Esophagus muscularis mucosa (tissue), 4 donors: Measurements from ENCODE around the gene NCBP1. TPM values are rescaled to one million over a fixed set of nuclear protein-coding genes. Genes with fewer than 3 reads are reported as not detected.

ENCODE experiments used
- DNase-seq: peaks from one replicate; pipeline ENCODE4 v3.0.0-alpha.2; 2017; ENCODE audit errors: extremely low spot score
- H3K27ac ChIP-seq, 4 donors: fragments of 200-600 bp; sonication (generic); replicated peaks in 1 of 4; 1 replicate in 3 of 4; 2 replicates in 1 of 4; pipeline ENCODE4 v1.5.1; 2016 to 2019; ENCODE audit warnings: mild to moderate bottlenecking in 1 of 4
- H3K27me3 ChIP-seq, 4 donors: fragments of 200-600 bp; sonication (generic); one replicate each; pipeline versions ENCODE4 v1.5.1 to v1.6.0; 2016 to 2019
- H3K36me3 ChIP-seq, 4 donors: fragments of 200-600 bp; sonication (generic); one replicate each; pipeline ENCODE4 v1.5.1; 2016 to 2019
- H3K4me1 ChIP-seq, 4 donors: fragments of 200-600 bp; sonication (generic); one replicate each; pipeline ENCODE4 v1.5.1; 2016 to 2019
- H3K4me3 ChIP-seq, 4 donors: fragments of 200-600 bp; sonication (generic); 1 replicate in 2 of 4; 2 replicates in 2 of 4; pipeline ENCODE4 v1.5.1; 2016 to 2019; ENCODE audit warnings: mild to moderate bottlenecking in 4 of 4, moderate library complexity in 1 of 4
- H3K9me3 ChIP-seq, 4 donors: fragments of 200-600 bp; sonication (generic); 1 replicate in 3 of 4; 2 replicates in 1 of 4; pipeline ENCODE4 v1.5.1; 2016 to 2019
- EP300 ChIP-seq: sonication (generic); formaldehyde crosslinking; IDR thresholded peaks from one replicate; pipeline ENCODE4 v1.6.1; 2017; ENCODE audit warnings: antibody characterized with exemption
- POLR2A ChIP-seq: fragments of 450-650 bp; IDR thresholded peaks from one replicate; pipeline ENCODE4 v1.6.1; 2017; ENCODE audit warnings: antibody characterized with exemption, moderate library complexity, mild to moderate bottlenecking, low read depth
- POLR2AphosphoS5 ChIP-seq, 2 donors: sonication (generic); formaldehyde crosslinking; IDR thresholded peaks; one replicate each; pipeline ENCODE4 v1.6.1; 2017; ENCODE audit warnings: antibody characterized with exemption in 2 of 2
- WGBS: methylation state at CpG from one replicate; pipeline ENCODE4 v1.1.5; 2018; 5-methylcytosine and 5-hydroxymethylcytosine counted together
- intact Hi-C: fragments of 100-400 bp; cut with DNase I; formaldehyde crosslinking; loops from one replicate; pipeline ENCODE4 v1.15.1; 2023
- total RNA-seq, 4 donors: library from RNA; depleted of rRNA; stranded (reverse); fragments of >200 nt; gene quantifications; one replicate each; pipeline versions ENCODE4 v1.1.0 to v1.2.1, GENCODE V29; 2016
- TF ChIP-seq, protein P1 (sequence below), 3 experiments: fragments of 200-600 bp in 2 of 3; fragments of 450-650 bp in 1 of 3; sonication (generic) in 2 of 3; IDR thresholded peaks; one replicate each; pipeline ENCODE4 v1.5.1; 2017 to 2019; ENCODE audit warnings: antibody characterized with exemption in 3 of 3, mild to moderate bottlenecking in 2 of 3, moderate library complexity in 1 of 3

NCBP1 gene
- total RNA-seq, 4 donors from 2014 or later, result 12.0 to 14.8 (median 14.6) TPM

GRCh38 chr9:97645720-97646119 is 12.1 kb downstream of the NCBP1 start:
- no peak for TF ChIP-seq EP300
- TF ChIP-seq POLR2AphosphoS5 (IDR thresholded peaks at IDR 0.05), result no peak
- TF ChIP-seq, protein P1, sequence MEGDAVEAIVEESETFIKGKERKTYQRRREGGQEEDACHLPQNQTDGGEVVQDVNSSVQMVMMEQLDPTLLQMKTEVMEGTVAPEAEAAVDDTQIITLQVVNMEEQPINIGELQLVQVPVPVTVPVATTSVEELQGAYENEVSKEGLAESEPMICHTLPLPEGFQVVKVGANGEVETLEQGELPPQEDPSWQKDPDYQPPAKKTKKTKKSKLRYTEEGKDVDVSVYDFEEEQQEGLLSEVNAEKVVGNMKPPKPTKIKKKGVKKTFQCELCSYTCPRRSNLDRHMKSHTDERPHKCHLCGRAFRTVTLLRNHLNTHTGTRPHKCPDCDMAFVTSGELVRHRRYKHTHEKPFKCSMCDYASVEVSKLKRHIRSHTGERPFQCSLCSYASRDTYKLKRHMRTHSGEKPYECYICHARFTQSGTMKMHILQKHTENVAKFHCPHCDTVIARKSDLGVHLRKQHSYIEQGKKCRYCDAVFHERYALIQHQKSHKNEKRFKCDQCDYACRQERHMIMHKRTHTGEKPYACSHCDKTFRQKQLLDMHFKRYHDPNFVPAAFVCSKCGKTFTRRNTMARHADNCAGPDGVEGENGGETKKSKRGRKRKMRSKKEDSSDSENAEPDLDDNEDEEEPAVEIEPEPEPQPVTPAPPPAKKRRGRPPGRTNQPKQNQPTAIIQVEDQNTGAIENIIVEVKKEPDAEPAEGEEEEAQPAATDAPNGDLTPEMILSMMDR (IDR thresholded peaks at IDR 0.05), result no peak
- TF ChIP-seq POLR2A, result no peak
- intact Hi-C loops, result no loop called here
- Histone ChIP-seq H3K4me3 (no peak overlapping the region), H3K4me1 (no peaks in the 10 kb centered on the region), H3K9me3 (no peaks in the 10 kb centered on the region), H3K36me3 (peaks cover 22 to 93% (median 56%) of the 10 kb centered on the region in 4 donors), H3K27me3 (no peaks in the 10 kb centered on the region), H3K27ac (no peak overlapping the region)
- no peak for DNase-seq

DNA sequence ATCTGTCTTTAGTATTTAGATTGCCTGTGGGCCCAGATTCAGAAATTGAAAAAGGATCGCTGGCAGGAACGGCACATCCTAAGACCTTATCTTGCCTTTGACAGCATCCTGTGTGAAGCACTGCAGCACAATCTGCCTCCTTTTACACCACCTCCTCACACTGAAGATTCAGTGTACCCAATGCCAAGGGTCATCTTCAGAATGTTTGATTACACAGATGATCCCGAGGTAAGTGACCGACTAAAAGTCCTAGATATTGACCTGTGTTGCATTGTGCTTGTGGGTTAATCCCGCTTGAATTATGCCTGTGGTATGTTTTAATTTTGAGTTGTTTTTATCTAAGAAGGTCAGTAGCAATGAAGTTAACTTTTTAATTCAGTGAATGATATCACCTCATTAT is 14.4 kb downstream of the NCBP1 start:
- no peak for TF ChIP-seq POLR2AphosphoS5 (IDR thresholded peaks at IDR 0.05)
- TF ChIP-seq POLR2A, result no peak
- TF ChIP-seq, protein P1 (IDR thresholded peaks at IDR 0.05), result no peak
- TF ChIP-seq EP300, result no peak
- intact Hi-C loops, result no loop called here
- WGBS, result 94% methylated on average over 5 of the region's 5 CpGs
- Histone ChIP-seq H3K27ac (no peak overlapping the region), H3K36me3 (peaks cover 33 to 91% (median 63%) of the 10 kb centered on the region in 4 donors), H3K4me3 (no peak overlapping the region), H3K27me3 (no peaks in the 10 kb centered on the region), H3K9me3 (no peaks in the 10 kb centered on the region), H3K4me1 (no peaks in the 10 kb centered on the region)
- no peak for DNase-seq

DNA sequence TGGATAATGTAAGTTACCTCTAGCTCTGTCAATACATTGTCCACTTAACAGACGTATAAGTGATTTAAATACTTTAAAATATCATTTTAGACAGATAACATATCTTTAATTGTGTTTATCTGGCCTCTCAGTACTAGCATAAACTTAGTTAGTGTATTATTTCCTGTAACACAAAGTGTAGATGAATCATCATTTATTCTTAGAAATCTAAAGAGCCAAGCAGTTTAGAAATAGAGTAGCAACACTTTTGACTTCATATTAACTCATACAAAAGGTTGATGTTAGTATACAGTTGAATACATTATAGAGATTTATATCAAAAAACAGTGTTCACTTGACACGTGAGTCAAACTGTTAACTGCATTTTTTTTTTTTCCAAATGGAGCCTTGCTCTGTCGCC is 18.0 kb downstream of the NCBP1 start:
- DNase-seq, result no peak
- H3K9me3 ChIP-seq, result no peaks in the 10 kb centered on the region
- H3K4me1 ChIP-seq, result no peaks in the 10 kb centered on the region
- 84% methylated on average over 3 of the region's 3 CpGs for WGBS
- H3K4me3 ChIP-seq, result no peak overlapping the region
- no peak overlapping the region for H3K27ac ChIP-seq
- TF ChIP-seq, protein P1 (IDR thresholded peaks at IDR 0.05), result no peak
- no peaks in the 10 kb centered on the region for H3K27me3 ChIP-seq
- H3K36me3 ChIP-seq, result peaks cover 62 to 92% (median 75%) of the 10 kb centered on the region in 4 donors
- intact Hi-C loops, result no loop called here

- WGBS, result 85% methylated on average over 1 of the region's 1 CpG
- intact Hi-C loops, result no loop called here
- Histone ChIP-seq H3K27ac (no peak overlapping the region), H3K27me3 (no peaks in the 10 kb centered on the region), H3K36me3 (peaks cover 51 to 99% (median 81%) of the 10 kb centered on the region in 4 donors), H3K9me3 (no peaks in the 10 kb centered on the region), H3K4me1 (no peaks in the 10 kb centered on the region), H3K4me3 (no peak overlapping the region)
- TF ChIP-seq, protein P1 (IDR thresholded peaks at IDR 0.05), result no peak
- TF ChIP-seq POLR2A (no peak), EP300 (no peak), POLR2AphosphoS5 (IDR thresholded peaks at IDR 0.05) (no peak)
- DNase-seq, result no peak
Observed at GRCh38 chr9:97658707-97659106, 25.1 kb downstream of the NCBP1 start.

GRCh38 chr9:97659771-97660170 is 26.1 kb downstream of the NCBP1 start:
- Histone ChIP-seq H3K27me3 (no peaks in the 10 kb centered on the region), H3K4me1 (no peaks in the 10 kb centered on the region), H3K9me3 (no peaks in the 10 kb centered on the region), H3K27ac (peak overlapping the region in 3 of 4 donors; percentile 0 to 7 (median 5)), H3K36me3 (peaks cover 51 to 99% (median 85%) of the 10 kb centered on the region in 4 donors), H3K4me3 (no peak overlapping the region)
- 64% methylated on average over 3 of the region's 3 CpGs for WGBS
- no peak for TF ChIP-seq POLR2AphosphoS5 (IDR thresholded peaks at IDR 0.05)
- TF ChIP-seq, protein P1 (IDR thresholded peaks at IDR 0.05), result no peak
- TF ChIP-seq POLR2A, result no peak
- no peak for TF ChIP-seq EP300
- DNase-seq, result no peak
- intact Hi-C loops, result no loop called here
